Measurements from ENCODE around the gene SERPINA5.
"Not testable (repeated sequence)": the region's sequence is repeated elsewhere in the genome, so short reads cannot be mapped to it uniquely, and the experiment has no call there.

SERPINA5 gene

GRCh38 chr14:94577472-94577871 is 3.8 kb upstream of the SERPINA5 start:
- DNase-seq = not testable (repeated sequence)

GRCh38 chr14:94578712-94579111 is 2.5 kb upstream of the SERPINA5 start:
- no peak for DNase-seq

- DNase-seq = no peak
Measured at GRCh38 chr14:94582199-94582750, 1.0 kb downstream of the SERPINA5 start.

- no peak for DNase-seq
Measured at GRCh38 chr14:94582851-94583250, 1.6 kb downstream of the SERPINA5 start.

- no peak for DNase-seq
Measured at GRCh38 chr14:94583557-94583956, 2.3 kb downstream of the SERPINA5 start.

- no peak for DNase-seq
Measured at GRCh38 chr14:94584591-94585280, 3.5 kb downstream of the SERPINA5 start.

GRCh38 chr14:94586635-94587034 is 5.4 kb downstream of the SERPINA5 start:
- DNase-seq = no peak

- DNase-seq = no peak
Measured at GRCh38 chr14:94588311-94588710, 7.1 kb downstream of the SERPINA5 start.

GRCh38 chr14:94591073-94591472 is 9.8 kb downstream of the SERPINA5 start:
- DNase-seq = no peak

GRCh38 chr14:94591871-94592270 is 10.6 kb downstream of the SERPINA5 start:
- no peak for DNase-seq

GRCh38 chr14:94592457-94592856 is 11.2 kb downstream of the SERPINA5 start:
- no peak for DNase-seq

- no peak for DNase-seq
Measured at GRCh38 chr14:94593376-94593748, 12.1 kb downstream of the SERPINA5 start.

GRCh38 chr14:94593749-94594431 is 12.7 kb downstream of the SERPINA5 start:
- DNase-seq = no peak

GRCh38 chr14:94594441-94594840 is 13.2 kb downstream of the SERPINA5 start:
- DNase-seq = no peak

- no peak for DNase-seq
Measured at GRCh38 chr14:94595912-94596311, 14.7 kb downstream of the SERPINA5 start.

- DNase-seq = no peak
Measured at GRCh38 chr14:94596361-94596760, 15.1 kb downstream of the SERPINA5 start.

- DNase-seq = no peak
Measured at GRCh38 chr14:94597788-94598187, 16.6 kb downstream of the SERPINA5 start.

GRCh38 chr14:94598506-94598815 is 17.2 kb downstream of the SERPINA5 start:
- no peak for DNase-seq

- DNase-seq = no peak
Measured at GRCh38 chr14:94598816-94599655, 17.8 kb downstream of the SERPINA5 start.

GRCh38 chr14:94599656-94600004 is 18.4 kb downstream of the SERPINA5 start:
- no peak for DNase-seq

- DNase-seq = no peak
Measured at GRCh38 chr14:94600148-94600545, 18.9 kb downstream of the SERPINA5 start.

GRCh38 chr14:94601884-94602391 is 20.7 kb downstream of the SERPINA5 start:
- DNase-seq = no peak

GRCh38 chr14:94602722-94603121 is 21.5 kb downstream of the SERPINA5 start:
- DNase-seq = no peak

- DNase-seq = no peak
Measured at GRCh38 chr14:94605361-94605760, 24.1 kb downstream of the SERPINA5 start.

Data from activated naive CD4-positive, alpha-beta T cell treated with anti-CD3 and anti-CD28 coated beads, Interleukin-2, amount 50 U/mL, for 16 hours (primary cell).